Ovary (tissue), 9 donors: ENCODE results near the gene NUBP2. TPM values are rescaled to one million over a fixed set of nuclear protein-coding genes. Genes with fewer than 3 reads are reported as not detected.

Experiments used
- DNase-seq, 5 donors: peaks; one replicate each; pipeline ENCODE4 v3.0.0-alpha.2; 2019 to 2020
- H3K27ac ChIP-seq, 2 donors: fragments of 200-600 bp; one replicate each; pipeline versions ENCODE4 v1.5.1 to v1.8.0; 2019 to 2022
- H3K27me3 ChIP-seq: fragments of 200-600 bp; one replicate; pipeline ENCODE4 v1.8.0; 2022
- H3K36me3 ChIP-seq: fragments of 200-600 bp; sonication (generic); one replicate; pipeline ENCODE4 v1.5.1; 2019
- H3K4me1 ChIP-seq: one replicate; pipeline ENCODE4 v1.8.1; 2013; ENCODE audit warnings: mild to moderate bottlenecking, moderate library complexity; ENCODE audit not compliant: insufficient read depth
- H3K4me3 ChIP-seq: fragments of 200-600 bp; sonication (generic); one replicate; pipeline ENCODE4 v1.5.1; 2017
- H3K9me3 ChIP-seq, 2 donors: fragments of 200-600 bp in 1 of 2; sonication (generic) in 1 of 2; one replicate each; pipeline versions ENCODE4 v1.5.1 to v1.8.1; 2013 to 2019; ENCODE audit warnings: mild to moderate bottlenecking in 1 of 2, moderate library complexity in 1 of 2
- EP300 ChIP-seq: sonication (generic); formaldehyde crosslinking; IDR thresholded peaks from one replicate; pipeline ENCODE4 v1.6.1; 2017; ENCODE audit warnings: antibody characterized with exemption
- POLR2A ChIP-seq: fragments of 450-650 bp; IDR thresholded peaks from one replicate; pipeline ENCODE4 v1.6.1; 2017; ENCODE audit warnings: antibody characterized with exemption, mild to moderate bottlenecking, moderate library complexity
- WGBS, 3 donors: extraction: QIAGEN DNeasy Blood & Tissue Kit in 1 of 3; methylation state at CpG; one replicate each; pipeline versions ENCODE4 v1.1.5 to v1.1.7; 2013 to 2017; 5-methylcytosine and 5-hydroxymethylcytosine counted together
- intact Hi-C, 4 donors: fragments of 100-400 bp; cut with DNase I; formaldehyde crosslinking; loops; one replicate each; pipeline versions ENCODE4 v1.11.0 to v1.15.1; 2022 to 2023
- polyA plus RNA-seq, 2 donors: library from polyadenylated mRNA; stranded (reverse); fragments of 200-250 nt in 1 of 2; fragments of 350-450 nt in 1 of 2; fragmentation: Illumina TruSeq in 1 of 2; extraction: RNeasy Lipid Tissue Mini Kit (QIAGEN cat#74804) in 1 of 2; gene quantifications; one replicate each; pipeline ENCODE4 v1.2.3, GENCODE V29; 2013 to 2014
- total RNA-seq, 7 donors: library from RNA; depleted of rRNA in 2 of 7; stranded (reverse); fragments of >200 nt in 2 of 7; fragmentation: NEBNext Ultra II Directional in 3 of 7; extraction: Animal tissue kit (Norgen Biotek cat#: 25700) in 3 of 7; gene quantifications; one replicate each; pipeline versions ENCODE4 v1.1.0 to v1.2.4, GENCODE V29; 2016 to 2023
- TF ChIP-seq, protein P1 (sequence below), 3 donors: fragments of 450-650 bp in 2 of 3; fragments of 200-600 bp in 1 of 3; IDR thresholded peaks; one replicate each; pipeline versions ENCODE4 v1.5.1 to v1.8.0; 2016 to 2022; ENCODE audit warnings: antibody characterized with exemption in 3 of 3, mild to moderate bottlenecking in 1 of 3
- donor health status: DM: no; HTN: no; CAD: no; lungs with moderate emphysema.
- donor health status: DM: no; HTN: no; CAD: no.
- donor health status: Bipolar disorder and iron deficiency.
- donor health status: DM: yes; HTN: yes; CAD: no.
- donor health status: DM: no; HTN: no; CAD: no.
- donor health status: DM: yes; HTN: yes; CAD: no.

The NUBP2 gene
- total and polyA plus RNA-seq, 9 donors, result 0.50 to 76.5 (median 52.3) TPM

DNA sequence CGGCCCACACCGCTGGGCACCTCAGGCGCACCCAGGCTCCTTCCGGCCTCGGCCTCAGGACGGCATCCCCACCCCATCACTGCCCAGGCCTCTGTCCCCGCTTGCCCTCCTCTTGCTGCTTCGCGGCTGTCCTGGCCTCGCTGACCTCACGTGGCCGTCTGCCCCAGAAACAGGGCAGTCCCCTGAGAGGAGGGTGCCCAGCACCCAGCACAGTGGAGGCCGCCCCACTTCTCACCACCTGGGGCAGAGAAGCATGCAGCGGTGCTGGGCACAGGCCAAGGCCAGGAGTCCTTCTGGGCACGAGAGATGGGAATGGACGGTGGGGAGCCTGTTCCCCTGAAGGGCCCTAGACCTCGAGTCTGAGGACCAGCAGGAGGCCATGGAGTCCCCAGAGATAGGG, 35.0 kb downstream of the NUBP2 start:
- Histone ChIP-seq H3K4me1 (no peaks in the 10 kb centered on the region), H3K36me3 (no peaks in the 10 kb centered on the region), H3K27me3 (no peaks in the 10 kb centered on the region), H3K27ac (no peak overlapping the region), H3K9me3 (no peaks in the 10 kb centered on the region), H3K4me3 (no peak overlapping the region)
- no peak for DNase-seq
- TF ChIP-seq POLR2A (no peak), EP300 (no peak)
- TF ChIP-seq, protein P1, sequence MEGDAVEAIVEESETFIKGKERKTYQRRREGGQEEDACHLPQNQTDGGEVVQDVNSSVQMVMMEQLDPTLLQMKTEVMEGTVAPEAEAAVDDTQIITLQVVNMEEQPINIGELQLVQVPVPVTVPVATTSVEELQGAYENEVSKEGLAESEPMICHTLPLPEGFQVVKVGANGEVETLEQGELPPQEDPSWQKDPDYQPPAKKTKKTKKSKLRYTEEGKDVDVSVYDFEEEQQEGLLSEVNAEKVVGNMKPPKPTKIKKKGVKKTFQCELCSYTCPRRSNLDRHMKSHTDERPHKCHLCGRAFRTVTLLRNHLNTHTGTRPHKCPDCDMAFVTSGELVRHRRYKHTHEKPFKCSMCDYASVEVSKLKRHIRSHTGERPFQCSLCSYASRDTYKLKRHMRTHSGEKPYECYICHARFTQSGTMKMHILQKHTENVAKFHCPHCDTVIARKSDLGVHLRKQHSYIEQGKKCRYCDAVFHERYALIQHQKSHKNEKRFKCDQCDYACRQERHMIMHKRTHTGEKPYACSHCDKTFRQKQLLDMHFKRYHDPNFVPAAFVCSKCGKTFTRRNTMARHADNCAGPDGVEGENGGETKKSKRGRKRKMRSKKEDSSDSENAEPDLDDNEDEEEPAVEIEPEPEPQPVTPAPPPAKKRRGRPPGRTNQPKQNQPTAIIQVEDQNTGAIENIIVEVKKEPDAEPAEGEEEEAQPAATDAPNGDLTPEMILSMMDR (IDR thresholded peaks at IDR 0.05), result no peak
- intact Hi-C loops, result no loop called here
- WGBS, 3 donors, result 89 to 94% (median 91%) methylated on average over 17 of the region's 17 CpGs

DNA sequence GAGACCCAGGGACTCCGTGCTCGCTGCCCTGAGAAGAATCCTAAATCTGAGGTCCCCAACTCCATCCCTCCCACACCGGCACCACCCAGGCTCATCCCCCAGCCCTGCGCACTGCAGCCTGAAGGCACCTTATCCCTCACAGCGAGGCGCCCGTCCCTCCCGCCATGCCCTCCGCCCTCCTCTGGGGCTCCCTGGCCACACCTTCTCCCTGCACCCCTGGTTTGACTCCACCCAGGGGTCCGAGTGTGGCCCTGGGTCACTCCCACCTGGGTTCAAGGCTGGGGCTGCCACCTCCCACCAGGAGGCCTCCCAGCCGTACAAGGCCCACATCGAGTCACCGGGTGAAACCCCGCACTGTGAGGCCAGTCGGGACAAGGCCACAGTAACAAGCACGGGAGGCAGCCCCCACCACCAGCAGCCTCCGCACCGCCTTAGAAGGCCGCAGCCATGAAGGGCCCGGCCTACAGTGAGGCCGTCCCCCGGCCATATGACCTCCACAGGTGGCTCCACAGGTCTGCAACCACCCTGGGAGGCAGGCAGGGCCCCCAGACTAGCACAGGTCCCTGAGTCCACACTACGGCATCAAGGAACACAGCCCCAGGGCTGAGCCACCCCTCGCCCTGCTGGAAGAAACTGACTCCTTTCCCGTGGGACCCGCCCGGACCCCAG, 35.6 kb downstream of the NUBP2 start:
- no peak for TF ChIP-seq POLR2A
- H3K27me3 ChIP-seq, result no peaks in the 10 kb centered on the region
- H3K36me3 ChIP-seq, result no peaks in the 10 kb centered on the region
- no peak overlapping the region for H3K4me3 ChIP-seq
- peak in 1 of 5 donors; percentile 32 for DNase-seq
- no peaks in the 10 kb centered on the region for H3K9me3 ChIP-seq
- intact Hi-C loops, result no loop called here
- no peak overlapping the region for H3K27ac ChIP-seq
- no peaks in the 10 kb centered on the region for H3K4me1 ChIP-seq
- 88 to 94% (median 92%) methylated on average over 24 to 27 of the region's 27 CpGs for WGBS, 3 donors

DNA sequence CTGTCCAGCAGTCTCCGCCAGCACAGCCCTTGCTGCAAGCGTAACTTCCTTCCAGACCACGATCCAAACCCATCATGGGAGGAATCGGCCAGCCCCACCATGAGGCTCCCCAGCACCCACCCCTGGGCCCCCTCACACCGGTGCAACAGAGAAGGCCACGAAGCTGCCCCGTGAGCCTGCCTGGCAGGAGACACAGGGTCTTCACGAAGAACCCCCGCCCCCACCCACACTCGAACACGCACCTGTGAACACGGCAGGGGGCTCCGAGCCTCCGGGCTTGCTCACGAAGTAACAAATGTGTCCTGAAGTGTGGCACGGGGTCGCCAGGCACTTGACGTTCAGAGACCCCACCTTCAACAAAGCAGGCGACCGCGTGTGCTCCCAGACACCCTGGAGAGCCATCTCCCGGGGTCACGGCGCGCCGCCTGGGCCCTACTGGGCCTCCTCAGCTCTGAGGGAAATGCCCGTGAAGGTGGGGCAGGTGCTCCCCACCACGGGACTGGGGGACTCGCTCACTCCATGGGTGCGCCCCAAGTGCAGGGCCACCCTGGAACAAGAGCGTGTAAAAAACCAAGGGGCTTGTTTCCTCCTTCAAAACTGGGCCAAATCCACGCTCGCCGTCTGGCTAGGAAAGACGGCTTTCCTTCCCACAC, 36.2 kb downstream of the NUBP2 start:
- Histone ChIP-seq H3K4me3 (no peak overlapping the region), H3K4me1 (no peaks in the 10 kb centered on the region), H3K27me3 (no peaks in the 10 kb centered on the region), H3K9me3 (no peaks in the 10 kb centered on the region), H3K36me3 (no peaks in the 10 kb centered on the region), H3K27ac (no peak overlapping the region)
- intact Hi-C loops, result no loop called here
- no peak for TF ChIP-seq EP300
- TF ChIP-seq, protein P1 (IDR thresholded peaks at IDR 0.05), result no peak
- no peak for TF ChIP-seq POLR2A
- peak in 2 of 5 donors; percentile 17 to 23 for DNase-seq
- 90 to 93% (median 91%) methylated on average over 28 to 35 of the region's 35 CpGs for WGBS, 3 donors

DNA sequence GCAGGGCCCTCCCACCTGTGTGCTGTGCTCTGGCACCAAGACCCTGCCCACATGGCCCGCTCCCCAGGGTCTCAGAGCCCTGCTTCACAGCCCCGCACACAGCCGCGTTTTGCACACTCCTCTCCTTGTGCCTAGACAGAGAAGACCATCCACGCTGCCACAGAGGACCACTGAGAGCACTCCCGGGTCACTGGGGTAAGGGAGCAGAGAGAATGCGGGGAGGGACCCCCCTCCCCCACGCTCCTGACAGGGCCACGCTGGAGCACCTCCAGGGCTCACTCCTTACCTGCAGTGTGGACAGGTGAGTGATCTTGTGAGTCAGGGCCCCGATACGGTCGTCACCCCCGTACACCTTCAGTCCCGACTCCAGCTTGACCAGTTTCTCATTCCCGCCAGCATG, 36.9 kb downstream of the NUBP2 start:
- TF ChIP-seq EP300, result no peak
- TF ChIP-seq, protein P1 (IDR thresholded peaks at IDR 0.05), result no peak
- no peak for TF ChIP-seq POLR2A
- peak in 1 of 5 donors; percentile 29 for DNase-seq
- Histone ChIP-seq H3K27me3 (no peaks in the 10 kb centered on the region), H3K36me3 (no peaks in the 10 kb centered on the region), H3K9me3 (no peaks in the 10 kb centered on the region), H3K4me1 (no peaks in the 10 kb centered on the region), H3K4me3 (no peak overlapping the region), H3K27ac (no peak overlapping the region)
- intact Hi-C loops, result no loop called here
- 91 to 92% (median 92%) methylated on average over 15 of the region's 15 CpGs for WGBS, 3 donors
